Measurements from ENCODE around the gene NLGN1. TPM values are rescaled to one million over a fixed set of nuclear protein-coding genes. Genes with fewer than 3 reads are reported as not detected.

Gene NLGN1
- total and polyA plus RNA-seq, 2 of the 13 experiments (the other 11 are each of a cell fraction or from before 2014, with no cell fraction given), result not detected

DNA sequence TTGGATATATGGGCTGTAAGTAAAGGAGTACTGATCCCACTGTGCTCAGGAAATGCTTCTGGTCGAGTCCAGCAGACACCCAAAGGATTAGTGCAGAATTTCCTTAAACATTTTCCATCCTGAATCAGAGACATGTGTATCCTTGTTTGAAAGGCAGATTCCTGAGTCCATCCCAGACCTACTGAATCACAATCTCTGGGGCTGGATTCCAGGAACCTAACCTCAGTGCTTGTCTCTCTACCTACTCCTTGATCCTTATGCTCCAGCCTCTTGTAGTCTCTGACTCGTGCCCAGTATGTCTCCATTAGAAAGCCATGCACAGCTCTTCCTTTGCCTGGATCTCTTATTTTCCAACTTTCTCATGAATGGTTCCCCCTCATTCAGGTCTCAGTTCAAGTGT lies 585.8 kb downstream of the NLGN1 start (continued):
- TF ChIP-seq, protein P1, sequence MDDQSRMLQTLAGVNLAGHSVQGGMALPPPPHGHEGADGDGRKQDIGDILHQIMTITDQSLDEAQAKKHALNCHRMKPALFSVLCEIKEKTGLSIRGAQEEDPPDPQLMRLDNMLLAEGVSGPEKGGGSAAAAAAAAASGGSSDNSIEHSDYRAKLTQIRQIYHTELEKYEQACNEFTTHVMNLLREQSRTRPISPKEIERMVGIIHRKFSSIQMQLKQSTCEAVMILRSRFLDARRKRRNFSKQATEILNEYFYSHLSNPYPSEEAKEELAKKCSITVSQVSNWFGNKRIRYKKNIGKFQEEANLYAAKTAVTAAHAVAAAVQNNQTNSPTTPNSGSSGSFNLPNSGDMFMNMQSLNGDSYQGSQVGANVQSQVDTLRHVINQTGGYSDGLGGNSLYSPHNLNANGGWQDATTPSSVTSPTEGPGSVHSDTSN (CRISPR knock-in tag; IDR thresholded peaks at IDR 0.05; ENCODE audit: borderline replicate concordance), result no peak
- TF ChIP-seq, protein P2, sequence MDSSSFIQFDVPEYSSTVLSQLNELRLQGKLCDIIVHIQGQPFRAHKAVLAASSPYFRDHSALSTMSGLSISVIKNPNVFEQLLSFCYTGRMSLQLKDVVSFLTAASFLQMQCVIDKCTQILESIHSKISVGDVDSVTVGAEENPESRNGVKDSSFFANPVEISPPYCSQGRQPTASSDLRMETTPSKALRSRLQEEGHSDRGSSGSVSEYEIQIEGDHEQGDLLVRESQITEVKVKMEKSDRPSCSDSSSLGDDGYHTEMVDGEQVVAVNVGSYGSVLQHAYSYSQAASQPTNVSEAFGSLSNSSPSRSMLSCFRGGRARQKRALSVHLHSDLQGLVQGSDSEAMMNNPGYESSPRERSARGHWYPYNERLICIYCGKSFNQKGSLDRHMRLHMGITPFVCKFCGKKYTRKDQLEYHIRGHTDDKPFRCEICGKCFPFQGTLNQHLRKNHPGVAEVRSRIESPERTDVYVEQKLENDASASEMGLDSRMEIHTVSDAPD (CRISPR knock-in tag; IDR thresholded peaks at IDR 0.05), result no peak
- no peak for TF ChIP-seq KAT7 (CRISPR knock-in tag; IDR thresholded peaks at IDR 0.05; ENCODE audit: borderline replicate concordance)
- TF ChIP-seq, protein P3, sequence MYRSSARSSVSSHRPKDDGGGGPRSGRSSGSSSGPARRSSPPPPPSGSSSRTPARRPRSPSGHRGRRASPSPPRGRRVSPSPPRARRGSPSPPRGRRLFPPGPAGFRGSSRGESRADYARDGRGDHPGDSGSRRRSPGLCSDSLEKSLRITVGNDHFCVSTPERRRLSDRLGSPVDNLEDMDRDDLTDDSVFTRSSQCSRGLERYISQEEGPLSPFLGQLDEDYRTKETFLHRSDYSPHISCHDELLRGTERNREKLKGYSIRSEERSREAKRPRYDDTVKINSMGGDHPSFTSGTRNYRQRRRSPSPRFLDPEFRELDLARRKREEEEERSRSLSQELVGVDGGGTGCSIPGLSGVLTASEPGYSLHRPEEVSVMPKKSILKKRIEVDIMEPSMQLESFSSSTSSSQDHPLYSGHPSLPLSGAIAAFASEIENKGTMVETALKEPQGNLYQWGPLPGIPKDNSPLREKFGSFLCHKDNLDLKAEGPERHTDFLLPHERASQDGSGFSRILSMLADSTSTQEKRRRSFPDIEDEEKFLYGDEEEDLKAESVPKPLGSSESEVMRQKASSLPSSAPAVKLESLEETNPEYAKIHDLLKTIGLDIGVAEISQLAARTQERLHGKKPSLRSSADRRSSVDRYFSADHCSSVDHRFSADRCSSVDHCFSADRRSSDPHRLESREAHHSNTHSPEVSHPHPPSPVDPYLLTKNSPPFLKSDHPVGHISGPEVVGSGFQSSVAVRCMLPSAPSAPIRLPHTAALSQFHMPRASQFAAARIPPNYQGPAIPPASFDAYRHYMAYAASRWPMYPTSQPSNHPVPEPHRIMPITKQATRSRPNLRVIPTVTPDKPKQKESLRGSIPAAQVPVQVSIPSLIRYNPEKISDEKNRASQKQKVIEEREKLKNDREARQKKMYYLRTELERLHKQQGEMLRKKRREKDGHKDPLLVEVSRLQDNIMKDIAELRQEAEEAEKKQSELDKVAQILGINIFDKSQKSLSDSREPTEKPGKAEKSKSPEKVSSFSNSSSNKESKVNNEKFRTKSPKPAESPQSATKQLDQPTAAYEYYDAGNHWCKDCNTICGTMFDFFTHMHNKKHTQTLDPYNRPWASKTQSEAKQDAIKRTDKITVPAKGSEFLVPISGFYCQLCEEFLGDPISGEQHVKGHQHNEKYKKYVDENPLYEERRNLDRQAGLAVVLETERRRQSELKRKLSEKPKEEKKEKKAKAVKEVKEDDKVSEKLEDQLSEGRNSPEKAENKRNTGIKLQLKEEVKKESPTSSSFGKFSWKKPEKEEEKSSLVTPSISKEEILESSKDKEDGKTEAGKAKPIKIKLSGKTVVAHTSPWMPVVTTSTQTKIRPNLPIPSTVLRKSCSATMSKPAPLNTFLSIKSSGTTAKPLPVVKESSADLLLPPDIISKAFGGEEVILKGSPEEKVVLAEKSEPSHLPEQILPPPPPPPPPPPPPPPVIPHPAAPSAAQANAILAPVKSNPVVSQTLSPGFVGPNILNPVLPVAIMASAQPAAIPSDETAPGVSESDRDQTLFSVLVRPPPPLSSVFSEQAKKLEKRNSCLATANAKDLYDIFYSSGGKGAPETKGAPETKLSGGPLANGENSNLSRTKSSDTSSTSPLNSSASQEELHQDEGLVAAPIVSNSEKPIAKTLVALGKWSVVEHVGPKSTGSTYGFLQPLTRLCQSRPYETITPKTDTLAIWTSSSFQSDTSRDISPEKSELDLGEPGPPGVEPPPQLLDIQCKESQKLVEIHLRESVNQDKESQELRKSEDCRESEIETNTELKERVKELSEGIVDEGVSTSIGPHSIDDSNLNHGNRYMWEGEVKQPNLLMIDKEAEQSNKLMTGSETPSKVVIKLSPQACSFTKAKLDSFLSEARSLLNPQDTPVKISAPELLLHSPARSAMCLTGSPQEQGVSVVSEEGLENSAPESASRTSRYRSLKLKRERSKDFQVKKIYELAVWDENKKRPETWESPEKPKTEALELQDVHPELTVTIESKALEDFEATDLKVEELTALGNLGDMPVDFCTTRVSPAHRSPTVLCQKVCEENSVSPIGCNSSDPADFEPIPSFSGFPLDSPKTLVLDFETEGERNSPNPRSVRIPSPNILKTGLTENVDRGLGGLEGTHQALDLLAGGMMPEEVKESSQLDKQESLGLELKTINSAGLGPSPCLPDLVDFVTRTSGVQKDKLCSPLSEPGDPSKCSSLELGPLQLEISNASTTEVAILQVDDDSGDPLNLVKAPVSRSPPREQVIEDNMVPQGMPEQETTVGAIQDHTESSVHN (CRISPR knock-in tag; IDR thresholded peaks at IDR 0.05), result no peak
- TF ChIP-seq KLF9 (CRISPR knock-in tag; IDR thresholded peaks at IDR 0.05; ENCODE audit: low read depth), result no peak
- no peak for TF ChIP-seq ZFY (CRISPR knock-in tag; IDR thresholded peaks at IDR 0.05)
